Erythroblast (primary cell): Measurements from ENCODE around the gene ATMIN.

Experiments
- GATA1 ChIP-seq: IDR thresholded peaks from 2 replicates; pipeline ENCODE4 v1.6.1; 2011; ENCODE audit warnings: low read depth, mild to moderate bottlenecking, control low read depth, low read length, moderate library complexity
- POLR2A ChIP-seq: IDR thresholded peaks from 2 replicates; pipeline ENCODE4 v1.6.1; 2011; ENCODE audit warnings: mild to moderate bottlenecking, low read length

DNA sequence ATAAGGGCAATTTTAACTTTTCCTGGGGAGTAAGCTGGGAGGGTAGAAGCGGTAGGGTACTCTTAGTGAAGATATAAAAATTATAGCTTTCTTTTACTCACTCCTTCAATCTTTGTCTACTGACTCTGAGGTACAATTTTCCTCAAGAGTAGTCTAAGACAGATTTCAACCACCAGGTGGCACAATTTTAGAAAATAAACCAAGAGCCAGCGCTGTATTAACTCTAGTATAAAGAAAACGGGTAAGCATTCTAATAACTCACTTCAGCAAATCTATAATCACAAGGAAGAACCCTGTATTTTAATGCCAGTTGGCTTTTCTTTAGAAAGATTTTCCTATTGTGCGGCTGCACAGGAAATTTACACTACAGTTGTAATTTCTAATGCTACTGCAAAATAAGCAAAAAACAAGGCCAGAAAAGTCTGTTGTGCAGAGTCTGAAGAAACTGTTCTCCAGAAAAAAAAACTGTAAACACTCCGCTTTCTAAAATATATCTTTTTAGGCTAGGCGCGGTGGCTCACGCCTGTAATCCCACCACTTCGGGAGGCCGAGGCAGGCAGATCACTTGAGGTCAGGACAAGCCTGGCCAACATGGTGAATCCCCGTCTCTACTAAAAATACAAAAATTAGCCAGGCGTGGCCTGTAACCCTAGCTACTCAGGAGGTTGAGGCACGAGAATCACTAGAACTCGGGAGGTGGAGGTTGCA is 30.8 kb upstream of the ATMIN start:
- TF ChIP-seq POLR2A (no peak), GATA1 (no peak)
